ENCODE measurements around the gene SND1. TPM values are rescaled to one million over a fixed set of nuclear protein-coding genes. Genes with fewer than 3 reads are reported as not detected.

SND1 gene
- total and polyA plus RNA-seq, 2 donors (not counting 1 experiment from before 2014, with no cell fraction given) = 44.4 to 165 TPM

GRCh38 chr7:127889677-127890076, 237.7 kb downstream of the SND1 start:
- Mint-ChIP-seq H3K27me3 (no peaks in the 10 kb centered on the region), H3K4me3 (no peak overlapping the region), H3K4me1 (peaks cover 5% of the 10 kb centered on the region), H3K9me3 (ENCODE audit: insufficient read depth) (no peaks in the 10 kb centered on the region), H3K27ac (no peak overlapping the region)
- no peaks in the 10 kb centered on the region for H3K27me3 ChIP-seq (replicated peaks in 1 of 4; ENCODE audit: control extremely low read depth in 1 of 4, control insufficient read depth in 3 of 4, insufficient read depth in 4 of 4, low read length in 3 of 4)
- peaks cover 4% of the 10 kb centered on the region for H3K79me2 ChIP-seq (ENCODE audit: control insufficient read depth, insufficient read depth, low read length)
- ATAC-seq (ENCODE audit: low read depth) = no peak
- TF ChIP-seq EZH2 (IDR thresholded peaks at IDR 0.05; ENCODE audit: borderline replicate concordance, insufficient read depth, low read depth, low read length, poor library complexity, severe bottlenecking) = no peak
- no peak for TF ChIP-seq CTCF (IDR thresholded peaks at IDR 0.05)
- intact Hi-C loops (cut with micrococcal nuclease) = no loop called here
- no peaks in the 10 kb centered on the region for H3K4me1 ChIP-seq (ENCODE audit: control insufficient read depth in 2 of 2, insufficient read depth in 2 of 2, low read length in 2 of 2)
- H3K4me3 ChIP-seq (ENCODE audit: control extremely low read depth in 1 of 5, extremely low read depth in 1 of 5, insufficient read depth in 1 of 5, low read depth in 2 of 5, low read length in 4 of 5) = no peak overlapping the region
- H2AFZ ChIP-seq (ENCODE audit: insufficient read depth, low read depth, low read length, poor library complexity, severe bottlenecking) = no peak overlapping the region
- H4K20me1 ChIP-seq (ENCODE audit: control insufficient read depth, insufficient read depth, low read length, poor library complexity, severe bottlenecking) = no peaks in the 10 kb centered on the region
- ChIA-PET CTCF (no interaction called here), POLR2A (no interaction called here)
- H3K27ac ChIP-seq (ENCODE audit: low read length in 2 of 2) = no peak overlapping the region
- no peak overlapping the region for H3K4me2 ChIP-seq (replicated peaks; ENCODE audit: low read depth, low read length, poor library complexity, severe bottlenecking)
- peaks cover 0 to 28% of the 10 kb centered on the region in 2 experiments for H3K36me3 ChIP-seq (replicated peaks in 1 of 2; ENCODE audit: control extremely low read depth in 1 of 2, control insufficient read depth in 1 of 2, extremely low read depth in 1 of 2, insufficient read depth in 2 of 2, low read length in 1 of 2)
- H3K9ac ChIP-seq (ENCODE audit: low read length) = no peak overlapping the region
- no peaks in the 10 kb centered on the region for H3K9me3 ChIP-seq (ENCODE audit: control extremely low read depth in 1 of 3, control insufficient read depth in 2 of 3, insufficient read depth in 1 of 3, low read length in 2 of 3)
- WGBS (ENCODE audit: insufficient coverage) = no CpG with 5 or more reads among the region's 3 CpGs
- DNase-seq = no peak

DNA sequence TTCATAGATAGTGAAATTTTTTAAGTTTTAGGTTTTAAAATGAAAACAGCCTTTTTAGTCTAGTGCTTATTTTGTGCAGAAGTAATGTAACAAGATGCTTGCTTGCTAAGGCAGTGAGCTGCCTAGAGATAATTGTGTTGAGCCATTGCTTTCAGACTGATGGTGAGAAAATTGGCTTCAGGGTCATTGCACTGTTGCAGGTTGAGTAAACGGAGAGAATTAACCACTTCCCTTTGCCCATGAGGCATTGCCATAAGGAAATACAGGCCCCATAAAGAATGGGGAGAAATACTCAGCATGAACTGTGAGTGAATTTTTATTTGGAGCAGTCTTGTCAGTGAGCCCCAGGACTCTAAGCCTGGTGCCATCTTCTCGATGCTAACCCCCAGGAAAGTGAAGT, 238.7 kb downstream of the SND1 start:
- H3K4me3 Mint-ChIP-seq = no peak overlapping the region
- Histone ChIP-seq H3K4me3 (ENCODE audit: control extremely low read depth in 1 of 5, extremely low read depth in 1 of 5, insufficient read depth in 1 of 5, low read depth in 2 of 5, low read length in 4 of 5) (no peak overlapping the region), H3K4me2 (replicated peaks; ENCODE audit: low read depth, low read length, poor library complexity, severe bottlenecking) (no peak overlapping the region), H3K27me3 (replicated peaks in 1 of 4; ENCODE audit: control extremely low read depth in 1 of 4, control insufficient read depth in 3 of 4, insufficient read depth in 4 of 4, low read length in 3 of 4) (no peaks in the 10 kb centered on the region), H3K36me3 (replicated peaks in 1 of 2; ENCODE audit: control extremely low read depth in 1 of 2, control insufficient read depth in 1 of 2, extremely low read depth in 1 of 2, insufficient read depth in 2 of 2, low read length in 1 of 2) (peaks cover 0 to 29% of the 10 kb centered on the region in 2 experiments), H3K79me2 (ENCODE audit: control insufficient read depth, insufficient read depth, low read length) (peaks cover 4% of the 10 kb centered on the region), H3K9ac (ENCODE audit: low read length) (no peak overlapping the region), H2AFZ (ENCODE audit: insufficient read depth, low read depth, low read length, poor library complexity, severe bottlenecking) (no peak overlapping the region), H3K9me3 (ENCODE audit: control extremely low read depth in 1 of 3, control insufficient read depth in 2 of 3, insufficient read depth in 1 of 3, low read length in 2 of 3) (no peaks in the 10 kb centered on the region), H3K4me1 (ENCODE audit: control insufficient read depth in 2 of 2, insufficient read depth in 2 of 2, low read length in 2 of 2) (no peaks in the 10 kb centered on the region), H4K20me1 (ENCODE audit: control insufficient read depth, insufficient read depth, low read length, poor library complexity, severe bottlenecking) (no peaks in the 10 kb centered on the region), H3K27ac (ENCODE audit: low read length in 2 of 2) (no peak overlapping the region)
- H3K27ac Mint-ChIP-seq = no peak overlapping the region
- 90% methylated on average over 2 of the region's 2 CpGs for WGBS (ENCODE audit: insufficient coverage)
- ATAC-seq (ENCODE audit: low read depth) (no peak), DNase-seq (no peak)
- H3K9me3 Mint-ChIP-seq (ENCODE audit: insufficient read depth) = no peaks in the 10 kb centered on the region
- POLR2A ChIA-PET = no interaction called here
- intact Hi-C loops (cut with micrococcal nuclease) = no loop called here
- peaks cover 5% of the 10 kb centered on the region for H3K4me1 Mint-ChIP-seq
- TF ChIP-seq CTCF (IDR thresholded peaks at IDR 0.05) = no peak
- TF ChIP-seq EZH2 (IDR thresholded peaks at IDR 0.05; ENCODE audit: borderline replicate concordance, insufficient read depth, low read depth, low read length, poor library complexity, severe bottlenecking) = no peak
- no peaks in the 10 kb centered on the region for H3K27me3 Mint-ChIP-seq
- CTCF ChIA-PET = no interaction called here

Measured in B cell (primary cell).